HepG2 (cell line): ENCODE results near the gene NFATC2. TPM values are rescaled to one million over a fixed set of nuclear protein-coding genes. Genes with fewer than 3 reads are reported as not detected.

ENCODE experiments used
- ATAC-seq: fragments of 200-7000 bp; cut with Tn5 transposase; 3 replicates; pipeline ENCODE4 v1.9.1; 2020; ENCODE audit warnings: mild to moderate bottlenecking, moderate library complexity
- BruUV-seq: library from RNA; stranded (reverse); fragments of 400-500 nt; replicated peaks from 2 replicates; lab custom pipeline; 2021; lab: Mats Ljungman, UMichigan
- CTCF ChIA-PET: fragments of 300-600 bp; formaldehyde crosslinking; extraction: SDS; loops from one replicate; lab custom pipeline; 2021; ENCODE audit warnings: low total read pairs, inconsistent platforms, low intra/inter-chr PET ratio; lab: Yijun Ruan, JAX
- POLR2A ChIA-PET: fragments of 350-600 bp; sonication (Branson Sonifier 250); formaldehyde crosslinking; loops from one replicate; lab custom pipeline; 2020; ENCODE audit warnings: antibody characterized with exemption, inconsistent platforms; lab: Yijun Ruan, JAX
- DNase-seq: peaks from one replicate; pipeline ENCODE4 v3.0.0-alpha.2; 2015; ENCODE audit warnings: low spot score
- FAIRE-seq: peaks from 3 replicates; lab custom pipeline; 2011; peaks lifted over from hg19 to GRCh38; lab: Jason Lieb, UNC
- H2AFZ ChIP-seq: one replicate; pipeline ENCODE4 v1.6.1; 2011; ENCODE audit warnings: low read length, inconsistent platforms
- H3K27ac ChIP-seq: fragments of 300-600 bp; 3 replicates; pipeline ENCODE4 v1.8.0; 2011; ENCODE audit warnings: mixed run types, mild to moderate bottlenecking, mixed read lengths, low read length, inconsistent platforms; ENCODE audit not compliant: insufficient read depth; ENCODE audit errors: extremely low read length
- H3K27me3 ChIP-seq, 2 experiments: fragments of 200-600 bp in 1 of 2; 2 replicates in 1 of 2; 3 replicates in 1 of 2; pipeline versions ENCODE4 v1.6.0 to v1.8.0; 2011; ENCODE audit warnings: low read length in 2 of 2, mild to moderate bottlenecking in 2 of 2, moderate library complexity in 2 of 2, inconsistent platforms in 1 of 2; ENCODE audit not compliant: insufficient read depth in 2 of 2, control insufficient read depth in 1 of 2
- H3K36me3 ChIP-seq, 2 experiments: fragments of 200-600 bp in 1 of 2; replicated peaks in 1 of 2; 2 replicates in 1 of 2; 3 replicates in 1 of 2; pipeline versions ENCODE4 v1.5.1 to v1.8.0; 2011; ENCODE audit warnings: low read length in 2 of 2, inconsistent platforms in 1 of 2; ENCODE audit not compliant: insufficient read depth in 2 of 2, control insufficient read depth in 1 of 2
- H3K4me1 ChIP-seq: 2 replicates; pipeline ENCODE4 v1.5.1; 2012; ENCODE audit warnings: low read length, inconsistent platforms; ENCODE audit not compliant: insufficient read depth
- H3K4me2 ChIP-seq: 2 replicates; pipeline ENCODE4 v1.6.0; 2011; ENCODE audit warnings: low read depth, low read length, inconsistent platforms
- H3K4me3 ChIP-seq, 3 experiments: fragments of 200-600 bp in 1 of 3; sonication (generic), shearing (Covaris generic) in 1 of 3; replicated peaks in 1 of 3; 2 replicates each; pipeline ENCODE4 v1.5.1; 2011 to 2016; ENCODE audit warnings: low read length in 3 of 3, inconsistent platforms in 2 of 3, low read depth in 2 of 3, mild to moderate bottlenecking in 2 of 3, control low read depth in 1 of 3, mixed read lengths in 1 of 3; ENCODE audit not compliant: insufficient read depth in 1 of 3
- H3K79me2 ChIP-seq: one replicate; pipeline ENCODE4 v1.6.1; 2011; ENCODE audit warnings: low read length, inconsistent platforms; ENCODE audit not compliant: insufficient read depth
- H3K9ac ChIP-seq: 2 replicates; pipeline ENCODE4 v1.6.0; 2011; ENCODE audit warnings: mild to moderate bottlenecking, low read depth, low read length, inconsistent platforms; ENCODE audit not compliant: insufficient read depth
- H3K9me3 ChIP-seq: 2 replicates; pipeline ENCODE4 v1.5.1; 2012; ENCODE audit warnings: mild to moderate bottlenecking, low read length
- H4K20me1 ChIP-seq: 2 replicates; pipeline ENCODE4 v1.6.0; 2011; ENCODE audit warnings: inconsistent platforms, mild to moderate bottlenecking, low read length, moderate library complexity; ENCODE audit not compliant: insufficient read depth
- ARHGAP35 ChIP-seq: sonication (generic); formaldehyde crosslinking; IDR thresholded peaks from 2 replicates; pipeline ENCODE4 v1.9.0; 2022; ENCODE audit warnings: mild to moderate bottlenecking, inconsistent platforms, moderate library complexity, missing genetic modification reagents, borderline replicate concordance
- CEBPB ChIP-seq: IDR thresholded peaks from 2 replicates; pipeline ENCODE4 v1.6.1; 2011; ENCODE audit warnings: low read depth, low read length, improper control_type of control experiment, borderline replicate concordance
- FOXJ3 ChIP-seq: sonication (generic); formaldehyde crosslinking; IDR thresholded peaks from 2 replicates; pipeline ENCODE4 v1.4.0; 2020; ENCODE audit warnings: missing genetic modification reagents, mild to moderate bottlenecking, borderline replicate concordance
- GRHL1 ChIP-seq: sonication (generic); formaldehyde crosslinking; conservative IDR thresholded peaks from 2 replicates; pipeline ENCODE4 v1.8.0; 2022; ENCODE audit warnings: missing genetic modification reagents
- JDP2 ChIP-seq: sonication (generic); formaldehyde crosslinking; IDR thresholded peaks from 2 replicates; pipeline ENCODE4 v1.8.1; 2022; ENCODE audit warnings: missing genetic modification reagents, borderline replicate concordance
- KDM2A ChIP-seq: sonication (generic); formaldehyde crosslinking; IDR thresholded peaks from 2 replicates; pipeline ENCODE4 v1.4.0; 2020; ENCODE audit warnings: low read depth, missing genetic modification reagents, borderline replicate concordance
- MYNN ChIP-seq: sonication (generic); formaldehyde crosslinking; IDR thresholded peaks from 2 replicates; pipeline ENCODE4 v1.4.0; 2020; ENCODE audit warnings: mild to moderate bottlenecking, low read depth, missing genetic modification reagents
- NRL ChIP-seq: sonication (generic); formaldehyde crosslinking; IDR thresholded peaks from 2 replicates; pipeline ENCODE4 v1.5.0; 2020; ENCODE audit warnings: missing genetic modification reagents, mild to moderate bottlenecking, moderate library complexity, borderline replicate concordance
- RARA ChIP-seq: IDR thresholded peaks from 2 replicates; pipeline ENCODE4 v1.6.1; 2016; ENCODE audit warnings: missing genetic modification reagents, missing compliant biosample characterization
- TARDBP ChIP-seq: sonication (generic); formaldehyde crosslinking; IDR thresholded peaks from 2 replicates; pipeline ENCODE4 v1.8.0; 2022; ENCODE audit warnings: mild to moderate bottlenecking, missing genetic modification reagents
- ZFAT ChIP-seq: sonication (generic); formaldehyde crosslinking; conservative IDR thresholded peaks from 2 replicates; pipeline ENCODE4 v1.8.1; 2023; ENCODE audit warnings: missing genetic modification reagents, inconsistent platforms
- ZNF292 ChIP-seq: sonication (generic); formaldehyde crosslinking; IDR thresholded peaks from 2 replicates; pipeline ENCODE4 v1.8.1; 2022; ENCODE audit warnings: mild to moderate bottlenecking, low read depth, missing genetic modification reagents, borderline replicate concordance
- ZNF451 ChIP-seq: sonication (generic); formaldehyde crosslinking; IDR thresholded peaks from 2 replicates; pipeline ENCODE4 v1.5.0; 2020; ENCODE audit warnings: mild to moderate bottlenecking, missing genetic modification reagents
- ZNF777 ChIP-seq: sonication (generic); formaldehyde crosslinking; IDR thresholded peaks from 2 replicates; pipeline ENCODE4 v1.4.0; 2020; ENCODE audit warnings: missing genetic modification reagents
- WGBS: methylation state at CpG from one replicate; pipeline ENCODE4 v1.1.6; 2017; ENCODE audit warnings: low lambda C conversion rate; 5-methylcytosine and 5-hydroxymethylcytosine counted together
- in situ Hi-C: cut with HindIII; loops from 2 replicates; pipeline ENCODE4 v1.10.0; 2017; ENCODE audit warnings: low pct_unique_long_range_greater_than_20kb; ENCODE audit not compliant: extremely low pct_ligation_motif_present
- intact Hi-C: fragments of 100-400 bp; cut with micrococcal nuclease; formaldehyde crosslinking; loops from one replicate; pipeline ENCODE4 v1.10.0; 2022; ENCODE audit not compliant: unreplicated experiment
- polyA plus RNA-seq, 8 experiments: library from polyadenylated mRNA; depleted of rRNA in 3 of 8; stranded (reverse) in 7 of 8; unstranded in 1 of 8; fragments of >200 nt; fragmentation: Illumina TruSeq in 4 of 8; extraction: Trizol in 4 of 8; gene quantifications; 2 replicates each; pipeline versions ENCODE4 v1.2.1 to v1.2.3, GENCODE V29; 2011 to 2016; ENCODE audit warnings: low read depth in 4 of 8, missing spikeins in 1 of 8, mixed read lengths in 1 of 8; ENCODE audit not compliant: insufficient read depth in 1 of 8
- total RNA-seq, 5 experiments: library from RNA; depleted of rRNA; stranded (reverse); fragments of >200 nt; fragmentation: Illumina TruSeq; extraction: Trizol; gene quantifications; 2 replicates each; pipeline ENCODE4 v1.2.3, GENCODE V29; 2016; ENCODE audit warnings: low read depth in 1 of 5
- TF ChIP-seq, protein P1 (sequence below): IDR thresholded peaks from 2 replicates; pipeline ENCODE4 v1.4.0; 2020; ENCODE audit warnings: mild to moderate bottlenecking, missing genetic modification reagents

Gene NFATC2
- total and polyA plus RNA-seq, 2 of the 13 experiments (the other 11 are each of a cell fraction or from before 2014, with no cell fraction given), result 1.9 to 3.3 TPM

- no peaks in the 10 kb centered on the region for H3K79me2 ChIP-seq
- no peak for ATAC-seq
- no TSS peak for BruUV-seq
- H3K4me2 ChIP-seq, result no peak overlapping the region
- H3K4me3 ChIP-seq, result no peak overlapping the region
- FAIRE-seq, result no peak
- no peaks in the 10 kb centered on the region; the same call in 1 of the 2 replicates for H4K20me1 ChIP-seq
- in situ Hi-C loops, result no loop called here
- peaks cover 36% of the 10 kb centered on the region for H3K4me1 ChIP-seq
- H3K36me3 ChIP-seq, result peaks cover 9 to 17% of the 10 kb centered on the region in 2 experiments; a peak in 4 of 5 replicates
- H3K27ac ChIP-seq, result no peak overlapping the region
- POLR2A ChIA-PET, result no interaction called here
- TF ChIP-seq MYNN (CRISPR knock-in tag) (no peak), ZNF292 (CRISPR knock-in tag) (no peak), ZFAT (CRISPR knock-in tag) (no peak), FOXJ3 (CRISPR knock-in tag) (no peak), RARA (CRISPR knock-in tag) (no peak), NRL (no peak), KDM2A (CRISPR knock-in tag) (no peak), TARDBP (no peak), JDP2 (no peak), ZNF451 (CRISPR knock-in tag) (no peak), ARHGAP35 (CRISPR knock-in tag) (no peak), ZNF777 (no peak), GRHL1 (CRISPR knock-in tag) (no peak), CEBPB (no peak)
- TF ChIP-seq, protein P1, sequence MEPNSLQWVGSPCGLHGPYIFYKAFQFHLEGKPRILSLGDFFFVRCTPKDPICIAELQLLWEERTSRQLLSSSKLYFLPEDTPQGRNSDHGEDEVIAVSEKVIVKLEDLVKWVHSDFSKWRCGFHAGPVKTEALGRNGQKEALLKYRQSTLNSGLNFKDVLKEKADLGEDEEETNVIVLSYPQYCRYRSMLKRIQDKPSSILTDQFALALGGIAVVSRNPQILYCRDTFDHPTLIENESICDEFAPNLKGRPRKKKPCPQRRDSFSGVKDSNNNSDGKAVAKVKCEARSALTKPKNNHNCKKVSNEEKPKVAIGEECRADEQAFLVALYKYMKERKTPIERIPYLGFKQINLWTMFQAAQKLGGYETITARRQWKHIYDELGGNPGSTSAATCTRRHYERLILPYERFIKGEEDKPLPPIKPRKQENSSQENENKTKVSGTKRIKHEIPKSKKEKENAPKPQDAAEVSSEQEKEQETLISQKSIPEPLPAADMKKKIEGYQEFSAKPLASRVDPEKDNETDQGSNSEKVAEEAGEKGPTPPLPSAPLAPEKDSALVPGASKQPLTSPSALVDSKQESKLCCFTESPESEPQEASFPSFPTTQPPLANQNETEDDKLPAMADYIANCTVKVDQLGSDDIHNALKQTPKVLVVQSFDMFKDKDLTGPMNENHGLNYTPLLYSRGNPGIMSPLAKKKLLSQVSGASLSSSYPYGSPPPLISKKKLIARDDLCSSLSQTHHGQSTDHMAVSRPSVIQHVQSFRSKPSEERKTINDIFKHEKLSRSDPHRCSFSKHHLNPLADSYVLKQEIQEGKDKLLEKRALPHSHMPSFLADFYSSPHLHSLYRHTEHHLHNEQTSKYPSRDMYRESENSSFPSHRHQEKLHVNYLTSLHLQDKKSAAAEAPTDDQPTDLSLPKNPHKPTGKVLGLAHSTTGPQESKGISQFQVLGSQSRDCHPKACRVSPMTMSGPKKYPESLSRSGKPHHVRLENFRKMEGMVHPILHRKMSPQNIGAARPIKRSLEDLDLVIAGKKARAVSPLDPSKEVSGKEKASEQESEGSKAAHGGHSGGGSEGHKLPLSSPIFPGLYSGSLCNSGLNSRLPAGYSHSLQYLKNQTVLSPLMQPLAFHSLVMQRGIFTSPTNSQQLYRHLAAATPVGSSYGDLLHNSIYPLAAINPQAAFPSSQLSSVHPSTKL (CRISPR knock-in tag), result no peak
- TF ChIP-seq, all 625 proteins: peak for 0
- no peaks in the 10 kb centered on the region for H3K27me3 ChIP-seq
- H2AFZ ChIP-seq, result no peak overlapping the region
- intact Hi-C loops, result no loop called here
- WGBS, result 95% methylated on average over 6 of the region's 6 CpGs
- CTCF ChIA-PET, result no interaction called here
- no peak for DNase-seq
- no peak overlapping the region for H3K9ac ChIP-seq
- no peaks in the 10 kb centered on the region for H3K9me3 ChIP-seq
Observed at GRCh38 chr20:51510169-51510568, 32.4 kb downstream of the NFATC2 start.
